WTC11 (cell line): ENCODE measurements around the gene EEF2K. TPM values are rescaled to one million over a fixed set of nuclear protein-coding genes. Genes with fewer than 3 reads are reported as not detected.

Experiments used
- ATAC-seq: fragments of 200-7000 bp; cut with Tn5 transposase; 2 replicates; pipeline ENCODE4 v1.10.0; 2021; ENCODE audit warnings: mild to moderate bottlenecking, moderate library complexity
- CTCF ChIA-PET: fragments of 300-600 bp; sonication (Branson Sonifier 250); formaldehyde crosslinking; loops from one replicate; lab custom pipeline; 2021; ENCODE audit warnings: antibody characterized with exemption; lab: Charles Lee
- POLR2A ChIA-PET: fragments of 350-600 bp; sonication (Branson Sonifier 250); formaldehyde crosslinking; loops from one replicate; lab custom pipeline; 2021; ENCODE audit warnings: antibody characterized with exemption; lab: Charles Lee
- DNase-seq: peaks from one replicate; pipeline ENCODE4 v3.0.0; 2021; ENCODE audit warnings: low spot score
- H3K27ac Mint-ChIP-seq: 2 replicates; pipeline ENCODE4 v1.8.0; 2021; ENCODE audit warnings: mixed read lengths
- H3K27me3 Mint-ChIP-seq: 2 replicates; pipeline ENCODE4 v1.8.0; 2021; ENCODE audit warnings: low read depth, mild to moderate bottlenecking, moderate library complexity, mixed read lengths
- H3K36me3 Mint-ChIP-seq: 2 replicates; pipeline ENCODE4 v1.8.0; 2021; ENCODE audit warnings: mixed read lengths
- H3K4me1 Mint-ChIP-seq: 2 replicates; pipeline ENCODE4 v1.8.0; 2022; ENCODE audit warnings: mixed read lengths
- H3K4me3 Mint-ChIP-seq: 2 replicates; pipeline ENCODE4 v1.8.0; 2021; ENCODE audit warnings: mild to moderate bottlenecking, moderate library complexity, mixed read lengths
- H3K9me3 Mint-ChIP-seq: 2 replicates; pipeline ENCODE4 v1.8.0; 2021; ENCODE audit warnings: mixed read lengths
- ATF6 ChIP-seq: sonication (generic); formaldehyde crosslinking; IDR thresholded peaks from 2 replicates; pipeline ENCODE4 v1.8.1; 2023; ENCODE audit warnings: mild to moderate bottlenecking, missing genetic modification reagents
- CREB1 ChIP-seq: sonication (generic); formaldehyde crosslinking; IDR thresholded peaks from 2 replicates; pipeline ENCODE4 v1.8.0; 2023; ENCODE audit warnings: mild to moderate bottlenecking, missing genetic modification reagents
- E2F4 ChIP-seq: sonication (generic); formaldehyde crosslinking; IDR thresholded peaks from 2 replicates; pipeline ENCODE4 v1.8.1; 2022; ENCODE audit warnings: low read depth, mild to moderate bottlenecking, moderate library complexity, missing genetic modification reagents, borderline replicate concordance
- ELF4 ChIP-seq: sonication (generic); formaldehyde crosslinking; IDR thresholded peaks from 2 replicates; pipeline ENCODE4 v1.8.1; 2022; ENCODE audit warnings: low read depth, mild to moderate bottlenecking, moderate library complexity, missing genetic modification reagents
- FOXP1 ChIP-seq: sonication (generic); formaldehyde crosslinking; IDR thresholded peaks from 2 replicates; pipeline ENCODE4 v1.8.0; 2022; ENCODE audit warnings: missing genetic modification reagents, mild to moderate bottlenecking, moderate library complexity, borderline replicate concordance
- FOXP4 ChIP-seq: sonication (generic); formaldehyde crosslinking; IDR thresholded peaks from 2 replicates; pipeline ENCODE4 v1.8.0; 2022; ENCODE audit warnings: mild to moderate bottlenecking, missing genetic modification reagents
- GABPB1 ChIP-seq: sonication (generic); formaldehyde crosslinking; IDR thresholded peaks from 2 replicates; pipeline ENCODE4 v1.8.1; 2023; ENCODE audit warnings: mild to moderate bottlenecking, missing genetic modification reagents
- GTF2I ChIP-seq: fragments of 250-450 bp; sonication (Bioruptor Pico); conservative IDR thresholded peaks from 2 replicates; pipeline ENCODE4 v1.4.0; 2021; ENCODE audit warnings: mild to moderate bottlenecking
- IRF2 ChIP-seq: sonication (generic); formaldehyde crosslinking; IDR thresholded peaks from 2 replicates; pipeline ENCODE4 v1.8.0; 2022; ENCODE audit warnings: low read depth, missing genetic modification reagents, borderline replicate concordance
- MAX ChIP-seq: sonication (generic); formaldehyde crosslinking; IDR thresholded peaks from 2 replicates; pipeline ENCODE4 v1.8.0; 2022; ENCODE audit warnings: mild to moderate bottlenecking, missing genetic modification reagents
- NR1H2 ChIP-seq: sonication (generic); formaldehyde crosslinking; IDR thresholded peaks from 2 replicates; pipeline ENCODE4 v1.9.0; 2021; ENCODE audit warnings: mild to moderate bottlenecking, moderate library complexity, missing genetic modification reagents
- NR3C1 ChIP-seq: sonication (generic); formaldehyde crosslinking; conservative IDR thresholded peaks from 2 replicates; pipeline ENCODE4 v1.8.1; 2023; ENCODE audit warnings: low read depth, mild to moderate bottlenecking, missing genetic modification reagents
- PREB ChIP-seq: sonication (generic); formaldehyde crosslinking; IDR thresholded peaks from 2 replicates; pipeline ENCODE4 v1.8.1; 2022; ENCODE audit warnings: mild to moderate bottlenecking, missing genetic modification reagents, moderate library complexity, borderline replicate concordance
- SMAD3 ChIP-seq: sonication (generic); formaldehyde crosslinking; IDR thresholded peaks from 2 replicates; pipeline ENCODE4 v1.8.0; 2022; ENCODE audit warnings: missing genetic modification reagents, mild to moderate bottlenecking, borderline replicate concordance
- ZNF281 ChIP-seq: sonication (generic); formaldehyde crosslinking; IDR thresholded peaks from 2 replicates; pipeline ENCODE4 v1.8.0; 2023; ENCODE audit warnings: mild to moderate bottlenecking, missing genetic modification reagents
- ZNF425 ChIP-seq: fragments of 250-450 bp; sonication (Bioruptor Pico); conservative IDR thresholded peaks from 2 replicates; pipeline ENCODE4 v1.9.0; 2021; ENCODE audit warnings: mild to moderate bottlenecking
- ZNF532 ChIP-seq: fragments of 250-450 bp; sonication (Bioruptor Pico); IDR thresholded peaks from 2 replicates; pipeline ENCODE4 v1.9.0; 2021; ENCODE audit warnings: mild to moderate bottlenecking, borderline replicate concordance
- total RNA-seq: library from RNA; stranded (reverse); gene quantifications from 3 replicates; pipeline ENCODE4 v1.2.3, GENCODE V29; 2021

EEF2K gene
- total RNA-seq, 1 experiment from 2014 or later, result 26.7 TPM

- no peak for TF ChIP-seq ELF4 (CRISPR knock-in tag)
- no peak for TF ChIP-seq E2F4 (CRISPR knock-in tag)
- no peak for TF ChIP-seq MAX (CRISPR knock-in tag)
- TF ChIP-seq ZNF425 (CRISPR knock-in tag), result no peak
- TF ChIP-seq FOXP4 (CRISPR knock-in tag), result no peak
- no peak for TF ChIP-seq ZNF532
- TF ChIP-seq SMAD3 (CRISPR knock-in tag), result no peak
- no peak for TF ChIP-seq CREB1 (CRISPR knock-in tag)
- no peak for TF ChIP-seq NR1H2
- TF ChIP-seq IRF2 (CRISPR knock-in tag), result no peak
- no peak for TF ChIP-seq ATF6 (CRISPR knock-in tag)
- TF ChIP-seq ZNF281 (CRISPR knock-in tag), result no peak
- TF ChIP-seq FOXP1 (CRISPR knock-in tag), result no peak
- TF ChIP-seq PREB (CRISPR knock-in tag), result no peak
- TF ChIP-seq GABPB1, result no peak
- TF ChIP-seq NR3C1 (CRISPR knock-in tag), result no peak
- no peak; the same call in 1 of the 2 replicates for TF ChIP-seq GTF2I
- ATAC-seq (peak; percentile 17), DNase-seq (no peak)
- CTCF ChIA-PET, result interaction anchor here (0.6 to 1.2 kb wide), 4 partner anchors 12 to 64 kb away, joined by 4 to 5 read pairs (median 4); no protein-coding TSS in a partner anchor
- Mint-ChIP-seq H3K36me3 (peaks cover 6% of the 10 kb centered on the region), H3K4me1 (no peaks in the 10 kb centered on the region), H3K4me3 (peak overlapping the region; percentile 71), H3K27me3 (peaks cover 53% of the 10 kb centered on the region), H3K9me3 (peaks cover 12% of the 10 kb centered on the region), H3K27ac (no peak overlapping the region)
- POLR2A ChIA-PET, result no interaction called here
Measured at GRCh38 chr16:22162656-22163009, 43.4 kb upstream of the EEF2K start.
